ENCODE data around the gene GRM8.

GRM8 gene

DNA sequence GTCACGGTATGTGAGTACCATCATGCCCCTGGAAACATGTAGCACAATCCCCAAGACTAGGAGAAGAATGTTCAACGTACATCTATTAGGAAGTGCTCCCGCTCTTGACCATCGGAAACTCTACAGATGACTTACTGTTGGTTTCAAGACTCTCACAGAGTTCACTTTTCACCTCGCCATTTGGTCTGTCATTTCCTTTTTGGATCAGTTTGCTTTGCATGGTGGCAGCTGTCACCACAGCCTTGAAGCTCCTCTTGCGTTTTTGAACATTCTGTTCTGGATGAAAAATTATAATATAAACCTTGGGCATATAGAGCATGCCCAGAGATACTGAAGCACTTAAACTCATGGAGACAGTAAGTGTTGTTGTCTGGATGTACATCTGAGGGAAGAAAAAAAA, 806.8 kb downstream of the GRM8 start:
- H3K9ac ChIP-seq (ENCODE audit: low read depth, low read length): no peak overlapping the region
- no peaks in the 10 kb centered on the region for H3K27me3 ChIP-seq (ENCODE audit: control insufficient read depth, insufficient read depth, low read length)
- no peak overlapping the region for H3K27ac ChIP-seq (ENCODE audit: low read depth, low read length)
- no peaks in the 10 kb centered on the region for H3K4me1 ChIP-seq (ENCODE audit: control insufficient read depth, insufficient read depth, low read length)
- no peaks in the 10 kb centered on the region for H3K36me3 ChIP-seq (ENCODE audit: control insufficient read depth, insufficient read depth, low read length)
- no peak overlapping the region for H3K4me3 ChIP-seq (ENCODE audit: low read depth, low read length)
- no peaks in the 10 kb centered on the region for H3K9me3 ChIP-seq (ENCODE audit: control insufficient read depth, insufficient read depth, low read length)

DNA sequence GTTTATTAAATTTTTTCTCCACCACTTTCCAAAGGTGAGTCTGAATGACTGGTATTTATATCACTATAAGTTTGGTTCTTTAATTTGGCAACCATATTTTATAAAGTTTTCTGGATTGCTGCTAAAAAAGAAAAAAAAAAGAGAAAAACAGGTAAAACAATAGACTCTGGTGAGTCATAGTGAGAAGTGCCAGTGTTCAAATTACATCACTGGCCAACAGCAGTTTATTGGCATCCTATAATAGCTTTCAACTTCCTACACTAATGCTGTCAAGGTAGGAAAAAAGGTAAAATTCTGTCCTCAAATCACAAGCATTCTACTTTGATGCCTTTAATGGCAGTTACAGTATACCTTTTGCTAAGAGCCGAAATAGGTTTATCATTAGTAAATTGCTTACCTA, 808.8 kb downstream of the GRM8 start:
- Histone ChIP-seq H3K27ac (ENCODE audit: low read depth, low read length) (no peak overlapping the region), H3K4me3 (ENCODE audit: low read depth, low read length) (no peak overlapping the region), H3K4me1 (ENCODE audit: control insufficient read depth, insufficient read depth, low read length) (no peaks in the 10 kb centered on the region), H3K9ac (ENCODE audit: low read depth, low read length) (no peak overlapping the region), H3K9me3 (ENCODE audit: control insufficient read depth, insufficient read depth, low read length) (no peaks in the 10 kb centered on the region), H3K27me3 (ENCODE audit: control insufficient read depth, insufficient read depth, low read length) (no peaks in the 10 kb centered on the region), H3K36me3 (ENCODE audit: control insufficient read depth, insufficient read depth, low read length) (no peaks in the 10 kb centered on the region)

DNA sequence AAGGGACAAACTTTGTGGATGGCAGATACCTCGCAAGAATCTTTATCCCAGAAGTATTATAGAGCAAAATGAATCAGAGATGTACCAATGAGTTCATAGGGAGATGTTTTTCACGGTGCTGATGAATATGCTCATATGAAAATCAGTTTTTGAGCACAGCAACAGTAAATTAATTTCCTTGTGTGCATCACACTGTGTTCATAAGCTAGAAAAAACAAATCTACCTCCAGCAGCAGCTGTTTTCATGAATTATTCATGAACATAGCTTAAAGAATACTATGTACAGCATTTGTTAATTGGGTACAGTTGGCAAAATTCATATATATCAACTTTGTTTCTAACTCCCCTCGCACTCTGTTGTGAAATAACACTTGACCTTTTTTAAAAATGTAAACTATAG, 809.8 kb downstream of the GRM8 start:
- Histone ChIP-seq H3K36me3 (ENCODE audit: control insufficient read depth, insufficient read depth, low read length) (no peaks in the 10 kb centered on the region), H3K9me3 (ENCODE audit: control insufficient read depth, insufficient read depth, low read length) (no peaks in the 10 kb centered on the region), H3K9ac (ENCODE audit: low read depth, low read length) (no peak overlapping the region), H3K4me1 (ENCODE audit: control insufficient read depth, insufficient read depth, low read length) (no peaks in the 10 kb centered on the region), H3K4me3 (ENCODE audit: low read depth, low read length) (no peak overlapping the region), H3K27ac (ENCODE audit: low read depth, low read length) (no peak overlapping the region), H3K27me3 (ENCODE audit: control insufficient read depth, insufficient read depth, low read length) (no peaks in the 10 kb centered on the region)

DNA sequence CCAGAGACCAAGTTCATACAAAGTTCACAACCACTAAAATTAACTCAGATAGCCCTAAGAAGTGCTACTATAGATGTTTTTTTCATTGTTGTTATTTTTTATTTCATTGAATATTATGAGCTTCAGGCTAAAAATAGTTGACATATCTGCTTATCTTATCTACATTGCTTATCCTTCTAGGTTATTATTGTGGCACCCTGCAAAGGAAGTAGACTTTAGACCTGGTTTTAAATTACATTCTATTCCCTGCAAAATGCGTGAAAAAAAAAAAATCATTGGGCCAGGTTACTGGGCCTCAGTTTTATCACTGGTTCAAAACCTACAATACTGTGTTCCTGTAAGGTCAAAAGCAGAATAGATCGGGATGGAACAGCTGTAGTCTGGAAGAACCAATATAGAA, 811.0 kb downstream of the GRM8 start:
- Histone ChIP-seq H3K27me3 (ENCODE audit: control insufficient read depth, insufficient read depth, low read length) (no peaks in the 10 kb centered on the region), H3K27ac (ENCODE audit: low read depth, low read length) (no peak overlapping the region), H3K36me3 (ENCODE audit: control insufficient read depth, insufficient read depth, low read length) (no peaks in the 10 kb centered on the region), H3K9ac (ENCODE audit: low read depth, low read length) (no peak overlapping the region), H3K4me3 (ENCODE audit: low read depth, low read length) (no peak overlapping the region), H3K9me3 (ENCODE audit: control insufficient read depth, insufficient read depth, low read length) (no peaks in the 10 kb centered on the region), H3K4me1 (ENCODE audit: control insufficient read depth, insufficient read depth, low read length) (no peaks in the 10 kb centered on the region)

DNA sequence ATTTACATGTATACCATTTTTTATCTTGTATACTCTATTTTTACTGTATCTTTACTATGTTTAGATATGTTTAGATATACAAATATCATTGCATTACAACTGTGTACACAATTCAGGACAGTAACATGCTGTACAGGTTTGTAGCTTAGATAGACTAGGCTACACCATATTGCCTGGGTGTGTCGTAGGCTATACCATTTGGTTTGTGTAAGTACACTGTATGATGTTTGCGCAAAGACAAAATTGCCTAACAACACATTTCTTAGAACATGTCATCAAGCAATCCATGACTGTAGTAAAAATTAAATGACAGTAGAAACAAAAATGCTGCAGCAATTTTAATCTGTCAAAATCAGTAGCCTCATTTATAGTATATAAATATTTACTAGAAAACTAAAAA, 812.2 kb downstream of the GRM8 start:
- no peaks in the 10 kb centered on the region for H3K9me3 ChIP-seq (ENCODE audit: control insufficient read depth, insufficient read depth, low read length)
- H3K9ac ChIP-seq (ENCODE audit: low read depth, low read length): no peak overlapping the region

DNA sequence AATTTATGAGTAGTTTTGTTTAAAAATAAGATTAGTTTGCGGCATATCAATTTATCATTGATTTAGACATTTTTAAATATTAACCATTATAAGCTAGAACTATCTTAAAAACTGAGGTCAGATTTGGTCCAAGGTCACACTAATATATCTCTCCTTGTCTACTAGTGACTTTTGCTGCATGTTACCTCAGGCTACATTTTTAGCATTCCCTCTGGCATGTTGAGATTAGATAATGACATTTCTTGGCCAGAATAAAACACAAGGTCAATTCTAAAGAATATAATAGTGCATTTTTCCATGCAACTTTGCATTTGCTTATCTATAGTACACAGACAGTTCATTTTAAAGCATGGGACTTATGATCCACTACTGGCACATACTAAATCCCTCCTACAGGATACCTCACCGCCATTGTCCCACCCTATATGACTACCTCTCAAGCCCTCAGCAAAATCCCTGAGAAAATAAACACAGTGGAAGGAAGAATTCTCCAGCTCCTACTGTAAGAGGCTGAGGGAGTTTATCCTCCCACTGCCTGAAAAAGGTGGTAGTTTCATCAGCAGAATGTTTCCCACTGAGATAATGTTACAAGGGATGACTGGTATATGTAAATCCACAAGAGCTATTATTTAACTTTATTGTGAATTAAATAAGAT, 816.4 kb downstream of the GRM8 start:
- Histone ChIP-seq H3K9ac (ENCODE audit: low read depth, low read length) (no peak overlapping the region), H3K4me1 (ENCODE audit: control insufficient read depth, insufficient read depth, low read length) (0 out of 2 replicates have a peak, but pooled peaks cover 3% of the 10 kb centered on the region), H3K9me3 (ENCODE audit: control insufficient read depth, insufficient read depth, low read length) (no peaks in the 10 kb centered on the region), H3K27me3 (ENCODE audit: control insufficient read depth, insufficient read depth, low read length) (no peaks in the 10 kb centered on the region), H3K4me3 (ENCODE audit: low read depth, low read length) (no peak overlapping the region), H3K27ac (ENCODE audit: low read depth, low read length) (no peak overlapping the region), H3K36me3 (ENCODE audit: control insufficient read depth, insufficient read depth, low read length) (no peaks in the 10 kb centered on the region)

More for the DNA sequence above, 812.2 kb downstream of the GRM8 start:
- 0 out of 2 replicates have a peak, but pooled peaks cover 3% of the 10 kb centered on the region for H3K4me1 ChIP-seq (ENCODE audit: control insufficient read depth, insufficient read depth, low read length)
- H3K36me3 ChIP-seq (ENCODE audit: control insufficient read depth, insufficient read depth, low read length): no peaks in the 10 kb centered on the region
- no peaks in the 10 kb centered on the region for H3K27me3 ChIP-seq (ENCODE audit: control insufficient read depth, insufficient read depth, low read length)
- H3K27ac ChIP-seq (ENCODE audit: low read depth, low read length): no peak overlapping the region
- H3K4me3 ChIP-seq (ENCODE audit: low read depth, low read length): no peak overlapping the region

DNA sequence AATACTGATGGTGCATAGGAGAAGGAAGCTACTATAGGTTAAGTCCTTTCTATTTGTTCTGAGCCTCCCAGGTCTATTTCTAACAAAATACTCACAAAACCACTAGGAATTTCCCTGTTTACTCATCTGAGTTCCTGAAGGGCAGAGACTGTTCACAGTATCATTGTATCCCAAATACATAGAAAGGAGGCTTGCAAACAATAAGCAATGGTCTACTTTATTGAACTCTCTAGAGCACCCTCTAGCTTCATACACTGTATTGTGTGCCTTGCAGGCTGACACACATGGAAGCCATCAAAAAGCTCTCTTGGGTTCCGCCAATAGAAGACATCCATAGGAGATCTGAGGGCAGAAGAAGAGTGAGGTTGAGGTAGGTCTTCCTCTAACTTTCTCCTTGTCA, 826.1 kb downstream of the GRM8 start:
- Histone ChIP-seq H3K4me3 (ENCODE audit: low read depth, low read length) (no peak overlapping the region), H3K9ac (ENCODE audit: low read depth, low read length) (no peak overlapping the region), H3K27me3 (ENCODE audit: control insufficient read depth, insufficient read depth, low read length) (no peaks in the 10 kb centered on the region), H3K4me1 (ENCODE audit: control insufficient read depth, insufficient read depth, low read length) (no peaks in the 10 kb centered on the region), H3K9me3 (ENCODE audit: control insufficient read depth, insufficient read depth, low read length) (no peaks in the 10 kb centered on the region), H3K36me3 (ENCODE audit: control insufficient read depth, insufficient read depth, low read length) (no peaks in the 10 kb centered on the region), H3K27ac (ENCODE audit: low read depth, low read length) (no peak overlapping the region)

DNA sequence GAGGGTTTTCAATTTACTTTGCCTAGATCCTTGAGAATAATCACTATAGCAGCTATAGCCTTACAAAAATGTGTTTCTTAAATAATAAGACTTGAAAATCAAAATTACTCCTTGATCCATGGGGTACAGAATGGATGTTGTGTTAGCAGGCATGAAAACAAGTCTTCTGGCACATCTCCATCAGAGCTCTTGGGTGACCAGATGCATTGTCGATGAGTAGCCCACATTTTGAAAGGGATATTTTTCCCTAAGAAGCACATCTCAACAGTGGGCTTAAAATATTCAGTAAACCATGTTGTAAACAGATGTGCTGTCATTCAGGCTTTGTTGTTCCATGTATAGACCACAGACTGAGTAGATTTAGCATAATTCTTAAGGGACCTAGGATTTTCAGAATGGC, 827.8 kb downstream of the GRM8 start:
- H3K27me3 ChIP-seq (ENCODE audit: control insufficient read depth, insufficient read depth, low read length): no peaks in the 10 kb centered on the region
- H3K9me3 ChIP-seq (ENCODE audit: control insufficient read depth, insufficient read depth, low read length): no peaks in the 10 kb centered on the region
- H3K4me3 ChIP-seq (ENCODE audit: low read depth, low read length): no peak overlapping the region
- H3K36me3 ChIP-seq (ENCODE audit: control insufficient read depth, insufficient read depth, low read length): no peaks in the 10 kb centered on the region
- no peaks in the 10 kb centered on the region for H3K4me1 ChIP-seq (ENCODE audit: control insufficient read depth, insufficient read depth, low read length)
- no peak overlapping the region for H3K9ac ChIP-seq (ENCODE audit: low read depth, low read length)
- no peak overlapping the region for H3K27ac ChIP-seq (ENCODE audit: low read depth, low read length)

DNA sequence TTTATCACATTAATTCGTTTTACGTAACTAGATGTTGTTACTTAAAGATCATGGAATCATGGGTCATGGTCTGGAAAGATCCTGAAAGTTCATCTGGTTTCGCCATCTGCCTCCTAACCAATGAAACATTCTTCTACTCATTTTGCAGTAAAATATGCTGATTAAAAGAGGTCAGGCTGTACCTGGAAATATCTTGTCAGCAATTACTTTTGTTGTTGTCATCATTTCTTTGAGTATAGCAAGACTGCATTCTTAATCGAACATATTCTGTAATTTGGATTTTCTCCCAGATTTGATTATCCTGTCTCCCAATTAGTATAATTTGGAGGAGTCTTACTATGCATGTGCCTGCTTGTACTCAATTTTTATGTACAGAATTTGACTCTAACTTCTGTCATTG, 833.7 kb downstream of the GRM8 start:
- Histone ChIP-seq H3K9me3 (ENCODE audit: control insufficient read depth, insufficient read depth, low read length) (no peaks in the 10 kb centered on the region), H3K4me1 (ENCODE audit: control insufficient read depth, insufficient read depth, low read length) (no peaks in the 10 kb centered on the region), H3K4me3 (ENCODE audit: low read depth, low read length) (no peak overlapping the region), H3K27me3 (ENCODE audit: control insufficient read depth, insufficient read depth, low read length) (no peaks in the 10 kb centered on the region), H3K36me3 (ENCODE audit: control insufficient read depth, insufficient read depth, low read length) (no peaks in the 10 kb centered on the region), H3K27ac (ENCODE audit: low read depth, low read length) (no peak overlapping the region), H3K9ac (ENCODE audit: low read depth, low read length) (no peak overlapping the region)

DNA sequence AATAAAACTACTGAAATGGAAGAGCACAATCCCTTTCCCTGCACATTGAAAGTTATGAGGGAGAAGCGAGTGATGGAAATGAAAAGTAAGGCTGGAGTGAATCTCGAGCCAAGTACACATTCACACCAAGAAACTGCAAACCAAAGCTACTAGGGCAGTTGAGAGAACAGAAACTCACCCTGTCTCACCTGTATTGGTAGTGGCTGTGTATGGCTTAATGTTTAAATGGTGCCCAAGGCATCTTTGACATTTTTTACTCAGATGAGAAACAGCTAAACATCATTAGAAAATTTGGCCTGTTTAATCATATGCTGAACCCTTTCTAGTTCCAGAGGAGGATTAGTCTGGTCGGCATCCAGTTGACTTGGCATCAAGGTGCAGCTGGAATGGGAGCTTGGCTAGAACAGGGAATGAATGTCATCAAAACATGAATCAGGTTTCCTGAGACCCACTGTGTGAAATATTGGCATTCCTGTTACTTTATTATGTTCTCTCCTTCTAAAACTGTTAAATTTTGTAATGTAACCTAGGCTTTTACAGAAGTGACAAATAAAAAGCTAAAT, 840.8 kb downstream of the GRM8 start:
- H3K9ac ChIP-seq (ENCODE audit: low read depth, low read length): no peak overlapping the region
- H3K9me3 ChIP-seq (ENCODE audit: control insufficient read depth, insufficient read depth, low read length): no peaks in the 10 kb centered on the region
- H3K4me1 ChIP-seq (ENCODE audit: control insufficient read depth, insufficient read depth, low read length): no peaks in the 10 kb centered on the region
- H3K4me3 ChIP-seq (ENCODE audit: low read depth, low read length): no peak overlapping the region
- no peaks in the 10 kb centered on the region for H3K36me3 ChIP-seq (ENCODE audit: control insufficient read depth, insufficient read depth, low read length)
- no peak overlapping the region for H3K27ac ChIP-seq (ENCODE audit: low read depth, low read length)
- no peaks in the 10 kb centered on the region for H3K27me3 ChIP-seq (ENCODE audit: control insufficient read depth, insufficient read depth, low read length)

DNA sequence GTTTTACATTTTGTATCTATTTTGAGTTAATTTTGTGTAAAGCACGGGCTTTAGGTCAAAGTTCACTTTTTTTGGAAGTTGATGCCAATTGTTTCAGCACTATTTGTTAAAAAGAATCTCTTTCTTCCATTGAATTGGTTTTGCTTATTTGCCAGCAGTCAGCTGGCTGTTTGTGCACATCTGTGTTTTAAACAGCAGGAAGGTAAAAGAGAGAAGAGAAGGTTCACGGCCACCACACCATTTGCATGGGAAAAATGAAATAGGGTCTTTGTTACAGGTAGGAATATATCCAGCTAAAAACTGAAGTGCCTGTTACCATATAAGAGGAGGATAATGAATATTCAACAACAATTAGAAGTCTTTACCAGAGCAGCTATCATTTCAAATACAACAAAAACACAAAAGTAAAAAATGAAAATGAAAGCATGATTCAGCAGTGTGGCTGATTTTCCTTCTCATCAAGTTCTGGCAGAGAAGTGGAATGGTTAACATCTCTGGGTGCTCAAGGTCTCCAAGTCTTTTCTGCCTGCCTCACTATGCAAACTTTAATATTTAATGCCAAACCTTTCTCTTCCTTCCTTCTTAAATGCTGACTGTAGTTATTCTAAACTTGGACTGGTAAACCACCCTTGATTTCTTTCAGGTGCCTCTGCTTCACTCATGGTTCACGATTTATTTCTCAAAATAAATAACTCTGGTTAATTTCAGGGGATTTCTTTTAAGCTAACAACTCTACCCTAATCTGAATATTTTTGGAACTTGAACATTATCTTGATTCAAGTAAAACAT, 841.5 kb downstream of the GRM8 start:
- no peak overlapping the region for H3K9ac ChIP-seq (ENCODE audit: low read depth, low read length)
- no peaks in the 10 kb centered on the region for H3K36me3 ChIP-seq (ENCODE audit: control insufficient read depth, insufficient read depth, low read length)
- H3K9me3 ChIP-seq (ENCODE audit: control insufficient read depth, insufficient read depth, low read length): no peaks in the 10 kb centered on the region
- H3K4me1 ChIP-seq (ENCODE audit: control insufficient read depth, insufficient read depth, low read length): no peaks in the 10 kb centered on the region
- H3K4me3 ChIP-seq (ENCODE audit: low read depth, low read length): no peak overlapping the region
- no peak overlapping the region for H3K27ac ChIP-seq (ENCODE audit: low read depth, low read length)
- no peaks in the 10 kb centered on the region for H3K27me3 ChIP-seq (ENCODE audit: control insufficient read depth, insufficient read depth, low read length)

Data from HUES48 (cell line).